ENCODE results near the gene TAGLN2. TPM values are rescaled to one million over a fixed set of nuclear protein-coding genes. Genes with fewer than 3 reads are reported as not detected.

Gene TAGLN2
- polyA plus RNA-seq, 1 donor: 151 TPM

- DNase-seq (ENCODE audit: low read depth): no peak
Observed at GRCh38 chr1:159949981-159950381, 24.7 kb upstream of the TAGLN2 start.

- no peak for DNase-seq (ENCODE audit: low read depth)
Observed at GRCh38 chr1:159949123-159949522, 23.8 kb upstream of the TAGLN2 start.

GRCh38 chr1:159947942-159948341 lies 22.6 kb upstream of the TAGLN2 start:
- no peak for DNase-seq (ENCODE audit: low read depth)

- no peak for DNase-seq (ENCODE audit: low read depth)
Observed at GRCh38 chr1:159946242-159947187, 21.2 kb upstream of the TAGLN2 start.

GRCh38 chr1:159945483-159946241 lies 20.4 kb upstream of the TAGLN2 start, which contains the start of gene IGSF9:
Gene IGSF9 (minus strand): TSS chr1:159945613. CDS start chr1:159943454, 2,159 bp downstream.
- no peak for DNase-seq (ENCODE audit: low read depth)

GRCh38 chr1:159944623-159945455 lies 19.5 kb upstream of the TAGLN2 start:
- DNase-seq (ENCODE audit: low read depth): no peak

GRCh38 chr1:159943908-159944622 lies 18.8 kb upstream of the TAGLN2 start:
- DNase-seq (ENCODE audit: low read depth): no peak

GRCh38 chr1:159943278-159943640 lies 18.0 kb upstream of the TAGLN2 start:
- no peak for DNase-seq (ENCODE audit: low read depth)

GRCh38 chr1:159942632-159943277 lies 17.4 kb upstream of the TAGLN2 start:
- DNase-seq (ENCODE audit: low read depth): no peak

GRCh38 chr1:159941591-159942560 lies 16.6 kb upstream of the TAGLN2 start:
- DNase-seq (ENCODE audit: low read depth): no peak

- DNase-seq (ENCODE audit: low read depth): no peak
Observed at GRCh38 chr1:159941141-159941540, 15.8 kb upstream of the TAGLN2 start.

- DNase-seq (ENCODE audit: low read depth): no peak
Observed at GRCh38 chr1:159940006-159940620, 14.8 kb upstream of the TAGLN2 start.

GRCh38 chr1:159939678-159940002 lies 14.3 kb upstream of the TAGLN2 start:
- DNase-seq (ENCODE audit: low read depth): no peak

- DNase-seq (ENCODE audit: low read depth): no peak
Observed at GRCh38 chr1:159938905-159939677, 13.8 kb upstream of the TAGLN2 start.

- no peak for DNase-seq (ENCODE audit: low read depth)
Observed at GRCh38 chr1:159938211-159938852, 13.0 kb upstream of the TAGLN2 start.

GRCh38 chr1:159937054-159937750 lies 11.9 kb upstream of the TAGLN2 start:
- DNase-seq (ENCODE audit: low read depth): no peak

- DNase-seq (ENCODE audit: low read depth): no peak
Observed at GRCh38 chr1:159936273-159936904, 11.1 kb upstream of the TAGLN2 start.

Measured in forelimb muscle (tissue), 1 donor.